Measurements from ENCODE around the gene HES7.

Gene HES7

GRCh38 chr17:8159459-8160223 lies 35.7 kb upstream of the HES7 start:
- no peak overlapping the region for H3K9ac ChIP-seq (ENCODE audit: low read length)
- H3K27me3 ChIP-seq (ENCODE audit: insufficient read depth, low read length) = no peaks in the 10 kb centered on the region
- H2AFZ ChIP-seq (ENCODE audit: low read length) = no peak overlapping the region
- H3K4me1 ChIP-seq (ENCODE audit: insufficient read depth, low read length, severe bottlenecking) = peaks cover 59% of the 10 kb centered on the region
- peaks cover 9% of the 10 kb centered on the region; the same call in 1 of the 2 replicates for H3K79me2 ChIP-seq (ENCODE audit: insufficient read depth, low read length)
- H3K4me3 ChIP-seq (ENCODE audit: low read depth, low read length, poor library complexity, severe bottlenecking) = no peak overlapping the region
- no peak overlapping the region for H3K4me2 ChIP-seq (ENCODE audit: low read length)
- H3F3A ChIP-seq (ENCODE audit: insufficient read depth, low read length) = no peaks in the 10 kb centered on the region
- no peak overlapping the region for H3K27ac ChIP-seq (ENCODE audit: low read depth, low read length, poor library complexity, severe bottlenecking)
- peaks cover 27% of the 10 kb centered on the region for H3K36me3 ChIP-seq (ENCODE audit: insufficient read depth, low read length)
- H3K9me2 ChIP-seq (ENCODE audit: low read depth, low read length) = no peaks in the 10 kb centered on the region
- TF ChIP-seq EZH2 (IDR thresholded peaks at IDR 0.05; ENCODE audit: borderline replicate concordance, low read length) = no peak
- TF ChIP-seq, protein P1, sequence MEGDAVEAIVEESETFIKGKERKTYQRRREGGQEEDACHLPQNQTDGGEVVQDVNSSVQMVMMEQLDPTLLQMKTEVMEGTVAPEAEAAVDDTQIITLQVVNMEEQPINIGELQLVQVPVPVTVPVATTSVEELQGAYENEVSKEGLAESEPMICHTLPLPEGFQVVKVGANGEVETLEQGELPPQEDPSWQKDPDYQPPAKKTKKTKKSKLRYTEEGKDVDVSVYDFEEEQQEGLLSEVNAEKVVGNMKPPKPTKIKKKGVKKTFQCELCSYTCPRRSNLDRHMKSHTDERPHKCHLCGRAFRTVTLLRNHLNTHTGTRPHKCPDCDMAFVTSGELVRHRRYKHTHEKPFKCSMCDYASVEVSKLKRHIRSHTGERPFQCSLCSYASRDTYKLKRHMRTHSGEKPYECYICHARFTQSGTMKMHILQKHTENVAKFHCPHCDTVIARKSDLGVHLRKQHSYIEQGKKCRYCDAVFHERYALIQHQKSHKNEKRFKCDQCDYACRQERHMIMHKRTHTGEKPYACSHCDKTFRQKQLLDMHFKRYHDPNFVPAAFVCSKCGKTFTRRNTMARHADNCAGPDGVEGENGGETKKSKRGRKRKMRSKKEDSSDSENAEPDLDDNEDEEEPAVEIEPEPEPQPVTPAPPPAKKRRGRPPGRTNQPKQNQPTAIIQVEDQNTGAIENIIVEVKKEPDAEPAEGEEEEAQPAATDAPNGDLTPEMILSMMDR (IDR thresholded peaks at IDR 0.05; ENCODE audit: low read length) = no peak
- H3K9me3 ChIP-seq (ENCODE audit: low read length) = no peaks in the 10 kb centered on the region
- no peaks in the 10 kb centered on the region for H4K20me1 ChIP-seq (ENCODE audit: insufficient read depth, low read length)

DNA sequence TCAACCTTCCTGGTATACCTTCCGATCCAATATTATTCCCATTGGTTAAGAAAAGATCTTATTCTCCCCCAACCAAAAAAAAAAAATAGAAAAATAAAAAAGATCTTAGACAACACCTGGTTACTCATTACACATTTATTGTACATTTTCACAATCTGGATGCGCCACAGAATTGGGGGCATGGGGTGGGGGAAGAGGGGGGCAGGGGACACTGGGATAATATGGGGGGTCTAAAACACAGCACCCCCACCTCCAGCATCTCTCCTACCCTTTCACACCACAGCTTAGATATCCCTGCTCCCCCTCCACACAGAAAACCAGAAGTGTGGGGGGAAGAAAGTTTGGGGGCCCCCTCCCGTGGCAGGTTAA lies 35.1 kb upstream of the HES7 start:
- H3K9me3 ChIP-seq (ENCODE audit: low read length) = no peaks in the 10 kb centered on the region
- no peak overlapping the region for H3K27ac ChIP-seq (ENCODE audit: low read depth, low read length, poor library complexity, severe bottlenecking)
- no peak overlapping the region for H3K9ac ChIP-seq (ENCODE audit: low read length)
- no peaks in the 10 kb centered on the region for H3F3A ChIP-seq (ENCODE audit: insufficient read depth, low read length)
- peaks cover 59% of the 10 kb centered on the region for H3K4me1 ChIP-seq (ENCODE audit: insufficient read depth, low read length, severe bottlenecking)
- H3K36me3 ChIP-seq (ENCODE audit: insufficient read depth, low read length) = peaks cover 27% of the 10 kb centered on the region
- no peak overlapping the region for H2AFZ ChIP-seq (ENCODE audit: low read length)
- no peak overlapping the region for H3K4me3 ChIP-seq (ENCODE audit: low read depth, low read length, poor library complexity, severe bottlenecking)
- TF ChIP-seq, protein P1 (IDR thresholded peaks at IDR 0.05; ENCODE audit: low read length) = no peak
- TF ChIP-seq EZH2 (IDR thresholded peaks at IDR 0.05; ENCODE audit: borderline replicate concordance, low read length) = no peak
- H4K20me1 ChIP-seq (ENCODE audit: insufficient read depth, low read length) = no peaks in the 10 kb centered on the region
- no peaks in the 10 kb centered on the region for H3K9me2 ChIP-seq (ENCODE audit: low read depth, low read length)
- no peaks in the 10 kb centered on the region for H3K27me3 ChIP-seq (ENCODE audit: insufficient read depth, low read length)
- peaks cover 9% of the 10 kb centered on the region; the same call in 1 of the 2 replicates for H3K79me2 ChIP-seq (ENCODE audit: insufficient read depth, low read length)
- H3K4me2 ChIP-seq (ENCODE audit: low read length) = no peak overlapping the region

DNA sequence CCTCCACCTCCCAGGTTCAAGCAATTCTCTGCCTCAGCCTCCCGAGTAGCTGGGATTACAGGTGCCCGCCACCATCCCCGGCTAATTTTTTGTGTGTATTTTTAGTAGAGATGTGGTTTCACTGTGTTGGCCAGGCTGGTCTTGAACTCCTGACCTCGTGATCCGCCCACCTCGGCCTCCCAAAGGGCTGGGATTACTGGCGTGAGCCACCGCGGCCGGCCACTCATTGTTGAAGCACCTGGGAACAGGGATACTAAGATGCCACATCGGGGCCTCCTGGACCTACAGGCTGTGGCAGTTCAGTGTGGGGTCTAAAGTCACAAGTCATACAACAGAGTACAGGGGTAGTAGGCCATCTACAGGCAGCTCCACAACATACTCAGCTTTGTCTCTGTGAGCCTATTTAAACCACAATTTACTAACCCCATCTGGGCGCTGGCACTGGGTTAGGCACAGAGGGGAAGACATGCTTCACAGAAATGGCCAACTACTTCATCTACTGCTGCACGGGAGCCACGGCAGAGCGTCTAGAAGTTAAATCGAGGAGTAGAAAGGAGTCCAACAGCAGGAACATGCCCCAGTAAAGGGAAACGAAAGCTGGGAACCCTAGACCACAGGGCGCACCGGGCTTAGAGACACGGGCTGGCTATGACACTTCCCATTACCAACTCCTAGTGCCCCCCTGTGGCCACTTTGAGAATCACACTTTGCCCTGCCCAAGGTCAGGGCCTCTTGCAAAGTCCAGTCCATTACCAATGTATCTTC lies 34.5 kb upstream of the HES7 start:
- Histone ChIP-seq H3K4me2 (ENCODE audit: low read length) (peak overlapping the region; percentile 14; the same call in 1 of the 2 replicates), H3K9ac (ENCODE audit: low read length) (no peak overlapping the region), H3K4me1 (ENCODE audit: insufficient read depth, low read length, severe bottlenecking) (peaks cover 59% of the 10 kb centered on the region), H3K9me2 (ENCODE audit: low read depth, low read length) (no peaks in the 10 kb centered on the region), H3K27me3 (ENCODE audit: insufficient read depth, low read length) (no peaks in the 10 kb centered on the region), H3F3A (ENCODE audit: insufficient read depth, low read length) (no peaks in the 10 kb centered on the region), H3K79me2 (ENCODE audit: insufficient read depth, low read length) (peaks cover 9% of the 10 kb centered on the region; the same call in 1 of the 2 replicates), H4K20me1 (ENCODE audit: insufficient read depth, low read length) (no peaks in the 10 kb centered on the region), H2AFZ (ENCODE audit: low read length) (no peak overlapping the region), H3K36me3 (ENCODE audit: insufficient read depth, low read length) (peaks cover 27% of the 10 kb centered on the region), H3K9me3 (ENCODE audit: low read length) (no peaks in the 10 kb centered on the region), H3K4me3 (ENCODE audit: low read depth, low read length, poor library complexity, severe bottlenecking) (no peak overlapping the region), H3K27ac (ENCODE audit: low read depth, low read length, poor library complexity, severe bottlenecking) (peak overlapping the region; percentile 62)
- TF ChIP-seq EZH2 (IDR thresholded peaks at IDR 0.05; ENCODE audit: borderline replicate concordance, low read length) = no peak
- TF ChIP-seq, protein P1 (IDR thresholded peaks at IDR 0.05; ENCODE audit: low read length) = peak; percentile 75

Data from OCI-LY1 (cell line).